Measurements from ENCODE around the gene ZW10. TPM values are rescaled to one million over a fixed set of nuclear protein-coding genes. Genes with fewer than 3 reads are reported as not detected.
"Not testable (repeated sequence)": the region's sequence is repeated elsewhere in the genome, so short reads cannot be mapped to it uniquely, and the experiment has no call there.

ZW10 gene
- total RNA-seq, 2 donors from 2014 or later, result 7.9 TPM

- no peak for DNase-seq (ENCODE audit: low spot score)
- H3K36me3 ChIP-seq, result no peaks in the 10 kb centered on the region
- no peak for TF ChIP-seq CTCF (IDR thresholded peaks at IDR 0.05)
- H3K27ac ChIP-seq, result no peak overlapping the region
- H3K4me3 ChIP-seq, result no peak overlapping the region
- H3K27me3 ChIP-seq, result no peaks in the 10 kb centered on the region
- H3K4me1 ChIP-seq, result no peaks in the 10 kb centered on the region
- no peaks in the 10 kb centered on the region for H3K9me3 ChIP-seq
Measured at GRCh38 chr11:113721462-113722066, 51.9 kb downstream of the ZW10 start.

GRCh38 chr11:113720478-113720877, 53.0 kb downstream of the ZW10 start:
- not testable (repeated sequence) for H3K9me3 ChIP-seq; DNase-seq (ENCODE audit: low spot score); H3K36me3 ChIP-seq; H3K4me3 ChIP-seq; H3K27me3 ChIP-seq; H3K27ac ChIP-seq; H3K4me1 ChIP-seq

- Histone ChIP-seq H3K27me3 (no peaks in the 10 kb centered on the region), H3K27ac (no peak overlapping the region), H3K4me1 (no peaks in the 10 kb centered on the region), H3K9me3 (peaks cover 0 to 8% of the 10 kb centered on the region in 2 donors), H3K36me3 (peaks cover 6% of the 10 kb centered on the region), H3K4me3 (no peak overlapping the region)
- TF ChIP-seq CTCF (IDR thresholded peaks at IDR 0.05), result no peak
- DNase-seq (ENCODE audit: low spot score), result no peak
Measured at GRCh38 chr11:113715882-113716625, 57.4 kb downstream of the ZW10 start.

- TF ChIP-seq CTCF (IDR thresholded peaks at IDR 0.05), result no peak
- H3K4me1 ChIP-seq, result no peaks in the 10 kb centered on the region
- H3K9me3 ChIP-seq, result peaks cover 0 to 11% of the 10 kb centered on the region in 2 donors
- H3K27me3 ChIP-seq, result no peaks in the 10 kb centered on the region
- H3K4me3 ChIP-seq, result no peak overlapping the region
- no peak for DNase-seq (ENCODE audit: low spot score)
- H3K36me3 ChIP-seq, result peaks cover 6% of the 10 kb centered on the region
- H3K27ac ChIP-seq, result no peak overlapping the region
Measured at GRCh38 chr11:113715273-113715672, 58.2 kb downstream of the ZW10 start.

- Histone ChIP-seq H3K27ac (no peak overlapping the region), H3K36me3 (peaks cover 5% of the 10 kb centered on the region), H3K4me1 (no peaks in the 10 kb centered on the region), H3K4me3 (no peak overlapping the region), H3K27me3 (no peaks in the 10 kb centered on the region), H3K9me3 (peaks cover 7 to 33% of the 10 kb centered on the region in 2 donors)
- no peak for TF ChIP-seq CTCF (IDR thresholded peaks at IDR 0.05)
- DNase-seq (ENCODE audit: low spot score), result no peak
Measured at GRCh38 chr11:113710989-113711388, 62.5 kb downstream of the ZW10 start.

- Histone ChIP-seq H3K36me3 (no peaks in the 10 kb centered on the region), H3K9me3 (peaks cover 7 to 25% of the 10 kb centered on the region in 2 donors), H3K4me1 (no peaks in the 10 kb centered on the region), H3K27me3 (no peaks in the 10 kb centered on the region), H3K4me3 (no peak within 1 kb of the TSS), H3K27ac (no peak within 1 kb of the TSS)
- DNase-seq (ENCODE audit: low spot score), result no peak
- no peak for TF ChIP-seq CTCF (IDR thresholded peaks at IDR 0.05)
Measured at GRCh38 chr11:113705871-113706655, 67.4 kb downstream of the ZW10 start, which contains the start of gene TMPRSS5. Gene TMPRSS5, minus strand, starts transcription at chr11:113706308. Its CDS starts 84 bp downstream, at chr11:113706224.

GRCh38 chr11:113703551-113703950, 69.9 kb downstream of the ZW10 start:
- H3K27me3 ChIP-seq; H3K27ac ChIP-seq; H3K4me3 ChIP-seq; H3K36me3 ChIP-seq; DNase-seq (ENCODE audit: low spot score); H3K4me1 ChIP-seq; H3K9me3 ChIP-seq: not testable (repeated sequence)
